ENCODE data around the gene UBE2F. TPM values are rescaled to one million over a fixed set of nuclear protein-coding genes. Genes with fewer than 3 reads are reported as not detected.
"Not testable (repeated sequence)": the region's sequence is repeated elsewhere in the genome, so short reads cannot be mapped to it uniquely, and the experiment has no call there.

Gene UBE2F
- polyA plus RNA-seq, 1 donor = 42.3 TPM

- DNase-seq = no peak
These were observed 49.7 kb downstream of the UBE2F start for GRCh38 chr2:238016526-238016925.

GRCh38 chr2:238019962-238020361 lies 53.1 kb downstream of the UBE2F start:
- no peak for DNase-seq

- no peak for DNase-seq
These were observed 54.0 kb downstream of the UBE2F start for GRCh38 chr2:238020816-238021215.

- DNase-seq = no peak
These were observed 54.5 kb downstream of the UBE2F start for GRCh38 chr2:238021327-238021726.

- no peak for DNase-seq
These were observed 55.9 kb downstream of the UBE2F start for GRCh38 chr2:238022594-238023157.

GRCh38 chr2:238023608-238024007 lies 56.8 kb downstream of the UBE2F start:
- DNase-seq = no peak

GRCh38 chr2:238024986-238025385 lies 58.2 kb downstream of the UBE2F start:
- no peak for DNase-seq

- DNase-seq = no peak
These were observed 59.0 kb downstream of the UBE2F start for GRCh38 chr2:238025741-238026360.

GRCh38 chr2:238027058-238027457 lies 60.2 kb downstream of the UBE2F start:
- no peak for DNase-seq

- no peak for DNase-seq
These were observed 61.0 kb downstream of the UBE2F start for GRCh38 chr2:238027591-238028415.

GRCh38 chr2:238029853-238030252 lies 63.0 kb downstream of the UBE2F start:
- DNase-seq = no peak

GRCh38 chr2:238030422-238031155 lies 63.8 kb downstream of the UBE2F start:
- DNase-seq = no peak

GRCh38 chr2:238031751-238032150 lies 64.9 kb downstream of the UBE2F start:
- no peak for DNase-seq

- DNase-seq = no peak
These were observed 66.0 kb downstream of the UBE2F start for GRCh38 chr2:238032755-238033337.

- not testable (repeated sequence) for DNase-seq
These were observed 67.2 kb downstream of the UBE2F start for GRCh38 chr2:238033991-238034390.

- no peak for DNase-seq
These were observed 71.4 kb downstream of the UBE2F start for GRCh38 chr2:238038203-238038602.

GRCh38 chr2:238039151-238039550 lies 72.3 kb downstream of the UBE2F start:
- DNase-seq = no peak

- DNase-seq = no peak
These were observed 73.2 kb downstream of the UBE2F start for GRCh38 chr2:238039985-238040384.

GRCh38 chr2:238040918-238041317 lies 74.1 kb downstream of the UBE2F start:
- no peak for DNase-seq

- no peak for DNase-seq
These were observed 75.3 kb downstream of the UBE2F start for GRCh38 chr2:238042090-238042489.

GRCh38 chr2:238042849-238043584 lies 76.2 kb downstream of the UBE2F start:
- no peak for DNase-seq

- DNase-seq = no peak
These were observed 77.0 kb downstream of the UBE2F start for GRCh38 chr2:238043851-238044250.
